Endothelial cell of umbilical vein (primary cell): Measurements from ENCODE around the gene FYB1. TPM values are rescaled to one million over a fixed set of nuclear protein-coding genes. Genes with fewer than 3 reads are reported as not detected.

Experiments
- BruUV-seq: library from RNA; stranded (reverse); fragments of 400-500 nt; replicated peaks from 2 replicates; lab custom pipeline; 2021; lab: Mats Ljungman, UMichigan
- CTCF ChIA-PET: fragments of 300-600, 350-600 bp; sonication (Branson Sonifier 250); formaldehyde crosslinking; loops from one replicate; lab custom pipeline; 2021; ENCODE audit warnings: antibody characterized with exemption, inconsistent platforms; lab: Charles Lee
- POLR2A ChIA-PET: fragments of 300-600, 350-600 bp; sonication (Branson Sonifier 250); formaldehyde crosslinking; loops from one replicate; lab custom pipeline; 2021; ENCODE audit warnings: antibody characterized with exemption, inconsistent platforms; lab: Charles Lee
- DNase-seq: peaks from one replicate; pipeline ENCODE4 v3.0.0-alpha.2; 2011; ENCODE audit warnings: low read depth, low spot score
- FAIRE-seq: peaks from 2 replicates; lab custom pipeline; 2011; peaks lifted over from hg19 to GRCh38; lab: Jason Lieb, UNC
- H2AFZ ChIP-seq: 2 replicates; pipeline ENCODE4 v1.6.0; 2012; ENCODE audit warnings: low read depth, low read length, control low read depth, inconsistent platforms
- H3K27ac ChIP-seq: 2 replicates; pipeline ENCODE4 v1.5.1; 2011; ENCODE audit warnings: low read depth, mild to moderate bottlenecking, control low read depth, low read length, moderate library complexity; ENCODE audit not compliant: insufficient read depth
- H3K27me3 ChIP-seq, 2 experiments: 2 replicates each; pipeline versions ENCODE4 v1.6.0 to v1.6.1; 2011; ENCODE audit warnings: low read length in 2 of 2, mixed read lengths in 1 of 2; ENCODE audit not compliant: control insufficient read depth in 2 of 2, insufficient read depth in 2 of 2
- H3K36me3 ChIP-seq, 2 experiments: 2 replicates in 1 of 2; 3 replicates in 1 of 2; pipeline ENCODE4 v1.5.1; 2011; ENCODE audit warnings: low read length in 2 of 2, mild to moderate bottlenecking in 1 of 2, moderate library complexity in 1 of 2; ENCODE audit not compliant: control insufficient read depth in 2 of 2, insufficient read depth in 2 of 2; ENCODE audit errors: extremely low read depth in 1 of 2
- H3K4me1 ChIP-seq: 3 replicates; pipeline ENCODE4 v1.5.1; 2011; ENCODE audit warnings: mild to moderate bottlenecking, low read length; ENCODE audit not compliant: control insufficient read depth, insufficient read depth; ENCODE audit errors: extremely low read depth
- H3K4me2 ChIP-seq: 2 replicates; pipeline ENCODE4 v1.6.1; 2011; ENCODE audit warnings: low read length, control low read depth, mixed read lengths; ENCODE audit not compliant: insufficient read depth
- H3K4me3 ChIP-seq, 3 experiments: fragments of 200-600 bp in 1 of 3; sonication (generic), shearing (Covaris generic) in 1 of 3; replicated peaks in 1 of 3; 2 replicates each; pipeline ENCODE4 v1.5.1; 2011 to 2016; ENCODE audit warnings: control low read depth in 3 of 3, low read length in 3 of 3, mild to moderate bottlenecking in 2 of 3, inconsistent platforms in 1 of 3, low read depth in 1 of 3, moderate library complexity in 1 of 3; ENCODE audit not compliant: insufficient read depth in 1 of 3
- H3K79me2 ChIP-seq: 2 replicates; pipeline ENCODE4 v1.6.0; 2012; ENCODE audit warnings: low read length, inconsistent platforms; ENCODE audit not compliant: control insufficient read depth, insufficient read depth
- H3K9ac ChIP-seq: replicated peaks from 2 replicates; pipeline ENCODE3; 2011; ENCODE audit warnings: low read length, control low read depth; ENCODE audit not compliant: insufficient read depth; ENCODE audit errors: extremely low read depth
- H3K9me1 ChIP-seq: replicated peaks from 3 replicates; pipeline ENCODE4 v1.6.0; 2011; ENCODE audit warnings: mild to moderate bottlenecking, low read length; ENCODE audit not compliant: control insufficient read depth, insufficient read depth; ENCODE audit errors: extremely low read depth
- H3K9me3 ChIP-seq: replicated peaks from 2 replicates; pipeline ENCODE4 v1.5.1; 2012; ENCODE audit warnings: low read length, inconsistent platforms; ENCODE audit not compliant: control insufficient read depth, insufficient read depth
- H4K20me1 ChIP-seq: replicated peaks from 2 replicates; pipeline ENCODE3; 2011; ENCODE audit warnings: mild to moderate bottlenecking, low read length; ENCODE audit not compliant: control insufficient read depth, insufficient read depth; ENCODE audit errors: extremely low read depth
- EZH2 ChIP-seq: IDR thresholded peaks from 2 replicates; pipeline ENCODE4 v1.6.1; 2012; ENCODE audit warnings: borderline replicate concordance, low read depth, mild to moderate bottlenecking, moderate library complexity, low read length, inconsistent platforms; ENCODE audit not compliant: severe bottlenecking
- FOS ChIP-seq: IDR thresholded peaks from 2 replicates; pipeline ENCODE4 v1.6.1; 2011; ENCODE audit warnings: mild to moderate bottlenecking, low read length, moderate library complexity, borderline replicate concordance; ENCODE audit not compliant: insufficient read depth
- GATA2 ChIP-seq: IDR thresholded peaks from 2 replicates; pipeline ENCODE4 v1.7.0; 2011; ENCODE audit warnings: low read depth, mild to moderate bottlenecking, moderate library complexity, mixed read lengths, low read length; ENCODE audit not compliant: insufficient read length, insufficient read depth
- JUN ChIP-seq: IDR thresholded peaks from 2 replicates; pipeline ENCODE4 v1.6.1; 2011; ENCODE audit warnings: borderline replicate concordance, low read depth; ENCODE audit not compliant: insufficient read length, insufficient read depth
- MYC ChIP-seq: IDR thresholded peaks from one replicate; pipeline ENCODE4 v1.6.1; 2011; ENCODE audit warnings: mild to moderate bottlenecking, low read depth, low read length
- POLR2A ChIP-seq: IDR thresholded peaks from 2 replicates; pipeline ENCODE4 v1.6.1; 2012; ENCODE audit warnings: low read depth, mild to moderate bottlenecking, control low read depth, low read length
- POLR2AphosphoS5 ChIP-seq: IDR thresholded peaks from 2 replicates; pipeline ENCODE4 v1.6.1; 2012; ENCODE audit warnings: low read depth, mild to moderate bottlenecking, control low read depth, low read length, moderate library complexity; ENCODE audit not compliant: insufficient read depth
- dilution Hi-C: fragments of 300-500 bp; cut with MboI; formaldehyde crosslinking; loops from one replicate; pipeline ENCODE4 v1.15.0; 2019; ENCODE audit warnings: low sequenced_read_pairs; ENCODE audit not compliant: extremely low pct_ligation_motif_present
- intact Hi-C: fragments of 100-400 bp; cut with micrococcal nuclease; formaldehyde crosslinking; loops from one replicate; pipeline ENCODE4 v1.10.0; 2022
- polyA plus RNA-seq, 4 experiments: library from polyadenylated mRNA; depleted of rRNA in 3 of 4; stranded (reverse) in 3 of 4; unstranded in 1 of 4; fragments of >200 nt; gene quantifications; 2 replicates each; pipeline versions ENCODE4 v1.2.1 to v1.2.3, GENCODE V29; 2011 to 2012; ENCODE audit warnings: missing spikeins in 1 of 4
- total RNA-seq: library from RNA; stranded (reverse); gene quantifications from 2 replicates; pipeline ENCODE4 v1.2.3, GENCODE V29; 2021
- TF ChIP-seq, protein P1 (sequence below), 2 donors: IDR thresholded peaks; 1 replicate in 1 of 2; 2 replicates in 1 of 2; pipeline ENCODE4 v1.5.1; 2011; ENCODE audit warnings: low read length in 2 of 2, mild to moderate bottlenecking in 2 of 2, moderate library complexity in 2 of 2, control low read depth in 1 of 2, inconsistent platforms in 1 of 2, low read depth in 1 of 2; ENCODE audit not compliant: insufficient read depth in 1 of 2; ENCODE audit errors: extremely low read depth in 1 of 2
- TF ChIP-seq, protein P2 (sequence below): IDR thresholded peaks from 2 replicates; pipeline ENCODE4 v1.6.1; 2011; ENCODE audit not compliant: insufficient read depth, insufficient read length

The FYB1 gene
- total and polyA plus RNA-seq, 2 donors (not counting 3 experiments of a cell fraction or from before 2014, with no cell fraction given): 0.44 TPM; not detected in 1

DNA sequence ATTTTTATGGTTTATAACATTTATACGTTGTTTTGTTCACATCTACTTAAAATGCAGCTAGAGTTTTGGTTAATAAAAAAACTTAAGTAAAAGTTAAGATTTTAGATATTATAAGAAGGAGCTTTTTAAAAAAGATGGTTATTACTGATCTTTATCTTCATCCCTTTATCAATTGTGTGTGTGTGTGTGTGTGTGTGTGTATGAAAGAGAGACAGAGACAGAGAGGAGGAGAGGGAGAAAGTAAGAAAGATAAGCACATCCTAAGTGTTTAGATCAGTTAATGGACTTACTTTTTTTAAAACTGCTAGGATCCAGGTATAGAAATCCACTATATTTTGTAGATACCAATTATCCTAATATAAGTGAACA is 99.3 kb downstream of the FYB1 start:
- H3K4me2 ChIP-seq: no peak overlapping the region
- dilution Hi-C loops (no loop called here), intact Hi-C loops (no loop called here)
- H3K9ac ChIP-seq: no peak overlapping the region
- TF ChIP-seq MYC (no peak), GATA2 (no peak), JUN (no peak), POLR2AphosphoS5 (no peak)
- no peaks in the 10 kb centered on the region for H3K36me3 ChIP-seq
- no peaks in the 10 kb centered on the region for H3K79me2 ChIP-seq
- no peaks in the 10 kb centered on the region for H3K27me3 ChIP-seq
- peaks cover 38% of the 10 kb centered on the region for H3K4me1 ChIP-seq
- no peaks in the 10 kb centered on the region for H3K9me3 ChIP-seq
- H2AFZ ChIP-seq: no peak overlapping the region
- H3K4me3 ChIP-seq: no peak overlapping the region
- H3K27ac ChIP-seq: no peak overlapping the region
- DNase-seq (no peak), FAIRE-seq (no peak)
- ChIA-PET POLR2A (no interaction called here), CTCF (interaction anchor here (0.7 to 3.4 kb wide), 6 partner anchors 10 to 112 kb away, joined by 3 to 11 read pairs (median 4); no protein-coding TSS in a partner anchor)
- no TSS peak for BruUV-seq
- no peaks in the 10 kb centered on the region for H3K9me1 ChIP-seq
- no peaks in the 10 kb centered on the region for H4K20me1 ChIP-seq

DNA sequence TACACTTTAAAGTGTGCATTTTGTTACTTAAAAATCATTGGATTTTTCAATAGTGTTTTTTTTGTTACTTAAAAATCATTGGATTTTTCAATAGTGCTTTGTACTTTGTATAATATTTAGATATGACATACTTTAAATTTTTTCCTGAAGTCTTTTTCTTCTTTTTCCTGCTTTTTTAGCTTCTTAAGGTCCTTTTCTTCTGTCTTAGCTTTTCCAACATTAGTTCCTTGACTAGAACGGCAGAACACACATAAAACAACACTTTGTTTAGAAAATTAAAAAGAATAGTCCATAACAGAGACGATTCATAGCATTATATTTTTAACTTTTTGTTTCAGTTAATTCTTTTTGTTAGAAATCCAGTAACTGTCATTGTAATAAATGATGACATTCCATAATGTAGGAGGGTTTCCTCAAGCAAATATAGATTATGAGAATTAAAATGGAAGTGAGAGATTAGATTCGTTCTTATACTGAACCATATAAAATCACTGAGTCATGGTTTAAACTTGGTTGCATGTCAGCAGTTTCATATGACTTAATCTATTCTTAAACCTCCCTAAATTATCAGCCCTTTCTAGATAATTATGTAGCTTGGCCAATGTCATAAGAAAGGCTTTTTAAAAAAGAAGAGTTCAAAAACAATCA is 99.8 kb downstream of the FYB1 start:
- peak overlapping the region; percentile 59 for H2AFZ ChIP-seq
- POLR2A ChIA-PET: no interaction called here
- FAIRE-seq: no peak

More for the DNA sequence above, 99.8 kb downstream of the FYB1 start:
- intact Hi-C loops: no loop called here
- Histone ChIP-seq H3K27me3 (no peaks in the 10 kb centered on the region), H3K27ac (peak overlapping the region; percentile 11), H3K4me2 (peak overlapping the region; percentile 39), H3K36me3 (no peaks in the 10 kb centered on the region), H3K4me1 (peaks cover 38% of the 10 kb centered on the region), H3K9me3 (no peaks in the 10 kb centered on the region), H3K79me2 (no peaks in the 10 kb centered on the region), H4K20me1 (no peaks in the 10 kb centered on the region), H3K9ac (no peak overlapping the region), H3K4me3 (no peak overlapping the region), H3K9me1 (no peaks in the 10 kb centered on the region)
- no peak for TF ChIP-seq POLR2A
- no peak for TF ChIP-seq POLR2AphosphoS5
- TF ChIP-seq, protein P1, sequence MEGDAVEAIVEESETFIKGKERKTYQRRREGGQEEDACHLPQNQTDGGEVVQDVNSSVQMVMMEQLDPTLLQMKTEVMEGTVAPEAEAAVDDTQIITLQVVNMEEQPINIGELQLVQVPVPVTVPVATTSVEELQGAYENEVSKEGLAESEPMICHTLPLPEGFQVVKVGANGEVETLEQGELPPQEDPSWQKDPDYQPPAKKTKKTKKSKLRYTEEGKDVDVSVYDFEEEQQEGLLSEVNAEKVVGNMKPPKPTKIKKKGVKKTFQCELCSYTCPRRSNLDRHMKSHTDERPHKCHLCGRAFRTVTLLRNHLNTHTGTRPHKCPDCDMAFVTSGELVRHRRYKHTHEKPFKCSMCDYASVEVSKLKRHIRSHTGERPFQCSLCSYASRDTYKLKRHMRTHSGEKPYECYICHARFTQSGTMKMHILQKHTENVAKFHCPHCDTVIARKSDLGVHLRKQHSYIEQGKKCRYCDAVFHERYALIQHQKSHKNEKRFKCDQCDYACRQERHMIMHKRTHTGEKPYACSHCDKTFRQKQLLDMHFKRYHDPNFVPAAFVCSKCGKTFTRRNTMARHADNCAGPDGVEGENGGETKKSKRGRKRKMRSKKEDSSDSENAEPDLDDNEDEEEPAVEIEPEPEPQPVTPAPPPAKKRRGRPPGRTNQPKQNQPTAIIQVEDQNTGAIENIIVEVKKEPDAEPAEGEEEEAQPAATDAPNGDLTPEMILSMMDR (IDR thresholded peaks at IDR 0.05; ENCODE audit: extremely low read depth in 1 of 2, insufficient read depth in 1 of 2, low read depth in 1 of 2, low read length in 2 of 2): no peak
- no peak for TF ChIP-seq MYC
- no peak for TF ChIP-seq JUN
- TF ChIP-seq EZH2: no peak
- TF ChIP-seq, protein P2, sequence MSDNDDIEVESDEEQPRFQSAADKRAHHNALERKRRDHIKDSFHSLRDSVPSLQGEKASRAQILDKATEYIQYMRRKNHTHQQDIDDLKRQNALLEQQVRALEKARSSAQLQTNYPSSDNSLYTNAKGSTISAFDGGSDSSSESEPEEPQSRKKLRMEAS: no peak
- no peak for TF ChIP-seq FOS
- TF ChIP-seq GATA2: no peak
- dilution Hi-C loops: no loop called here
- BruUV-seq: no TSS peak
- CTCF ChIA-PET: interaction anchor here (1.0 to 3.4 kb wide), 4 partner anchors 11 to 112 kb away, joined by 3 to 11 read pairs (median 4); no protein-coding TSS in a partner anchor
- no peak for DNase-seq
